HuH-7 (cell line): Measurements from ENCODE around the gene OR10P1.
A peak's percentile ranks its signal among the peaks of the same experiment; 100 is the strongest.
"Not testable (repeated sequence)": the region's sequence is repeated elsewhere in the genome, so short reads cannot be mapped to it uniquely, and the experiment has no call there.

Source experiments
- DNase-seq: peaks from one replicate; pipeline ENCODE4 v3.0.0; 2011; ENCODE audit warnings: low spot score

Gene OR10P1, protein sequence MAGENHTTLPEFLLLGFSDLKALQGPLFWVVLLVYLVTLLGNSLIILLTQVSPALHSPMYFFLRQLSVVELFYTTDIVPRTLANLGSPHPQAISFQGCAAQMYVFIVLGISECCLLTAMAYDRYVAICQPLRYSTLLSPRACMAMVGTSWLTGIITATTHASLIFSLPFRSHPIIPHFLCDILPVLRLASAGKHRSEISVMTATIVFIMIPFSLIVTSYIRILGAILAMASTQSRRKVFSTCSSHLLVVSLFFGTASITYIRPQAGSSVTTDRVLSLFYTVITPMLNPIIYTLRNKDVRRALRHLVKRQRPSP

DNA sequence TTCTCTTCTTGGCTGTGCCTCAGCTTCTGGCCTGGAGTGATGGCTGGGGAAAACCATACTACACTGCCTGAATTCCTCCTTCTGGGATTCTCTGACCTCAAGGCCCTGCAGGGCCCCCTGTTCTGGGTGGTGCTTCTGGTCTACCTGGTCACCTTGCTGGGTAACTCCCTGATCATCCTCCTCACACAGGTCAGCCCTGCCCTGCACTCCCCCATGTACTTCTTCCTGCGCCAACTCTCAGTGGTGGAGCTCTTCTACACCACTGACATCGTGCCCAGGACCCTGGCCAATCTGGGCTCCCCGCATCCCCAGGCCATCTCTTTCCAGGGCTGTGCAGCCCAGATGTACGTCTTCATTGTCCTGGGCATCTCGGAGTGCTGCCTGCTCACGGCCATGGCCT is at the start of gene OR10P1:
Gene OR10P1, plus strand, starts transcription at position 40 of the 400 bp plus-strand sequence. Its CDS starts 0 bp downstream, at position 40.
- DNase-seq = no peak

DNA sequence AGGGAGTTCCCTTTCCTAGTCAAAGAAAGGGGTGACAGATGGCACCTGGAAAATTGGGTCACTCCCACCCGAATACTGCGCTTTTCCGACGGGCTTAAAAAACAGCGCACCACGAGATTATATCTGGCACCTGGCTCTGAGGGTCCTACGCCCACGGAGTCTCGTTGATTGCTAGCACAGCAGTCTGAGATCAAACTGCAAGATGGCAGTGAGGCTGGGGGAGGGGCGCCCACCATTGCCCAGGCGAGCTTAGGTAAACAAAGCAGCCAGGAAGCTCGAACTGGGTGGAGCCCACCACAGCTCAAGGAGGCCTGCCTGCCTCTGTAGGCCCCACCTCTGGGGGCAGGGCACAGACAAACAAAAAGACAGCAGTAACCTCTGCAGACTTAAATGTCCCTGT is 46.5 kb upstream of the OR10P1 start:
- DNase-seq = not testable (repeated sequence)

DNA sequence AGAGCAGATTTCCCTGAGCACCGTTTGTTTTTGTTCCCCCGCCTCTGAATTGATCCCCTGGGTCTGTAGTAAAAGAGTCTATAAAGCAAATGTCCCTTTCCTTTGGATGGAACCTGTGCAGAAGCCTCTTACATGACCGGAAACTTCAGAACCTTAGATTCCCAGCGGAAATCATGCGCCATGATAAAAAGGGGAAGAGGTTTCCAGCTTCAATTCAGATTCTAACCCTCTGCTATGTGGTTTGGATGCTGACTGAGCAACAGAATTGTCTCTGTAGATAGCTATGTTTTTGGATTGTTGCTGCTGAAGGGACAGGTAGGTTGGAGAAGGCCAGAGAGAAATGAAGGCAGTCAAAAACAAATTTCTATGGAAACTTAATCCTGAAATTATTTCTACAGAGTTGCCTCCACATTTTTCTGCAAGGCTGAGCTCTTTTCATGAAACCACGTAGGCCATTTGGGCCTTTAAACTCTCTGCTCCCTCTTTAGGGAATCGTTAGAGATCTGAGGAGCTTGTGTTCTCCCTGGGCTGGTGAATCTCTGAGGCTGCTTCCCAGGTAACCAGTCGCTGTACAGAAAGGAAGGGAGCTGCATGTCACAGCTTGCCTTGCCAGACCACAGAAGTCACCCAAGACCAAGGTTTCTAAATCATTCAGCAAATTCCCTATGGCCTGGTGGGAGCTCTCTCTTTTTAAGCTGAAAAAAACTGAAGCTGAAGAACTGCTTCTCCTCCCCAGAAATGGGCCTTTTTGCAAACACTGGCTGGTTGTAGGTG is 28.7 kb upstream of the OR10P1 start:
- no peak for DNase-seq

DNA sequence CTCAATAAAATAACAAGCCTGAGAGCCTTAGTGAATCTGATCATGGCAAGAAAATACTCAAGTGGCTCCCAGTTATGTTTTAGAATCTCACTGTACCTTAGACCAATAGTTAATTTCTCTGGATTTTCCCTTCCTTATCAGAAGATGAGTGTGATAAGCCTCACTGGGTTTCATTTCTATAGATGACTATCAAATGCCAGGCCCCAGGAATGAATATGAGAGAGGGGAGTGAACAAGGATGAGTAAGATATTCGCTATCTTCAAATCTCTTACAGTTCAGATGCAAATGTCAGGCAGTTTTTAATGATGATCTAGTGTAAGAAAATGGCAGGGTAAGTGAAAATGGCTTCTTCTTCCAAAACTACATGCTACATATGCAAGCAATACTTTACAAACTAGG is 26.1 kb upstream of the OR10P1 start:
- no peak for DNase-seq

DNA sequence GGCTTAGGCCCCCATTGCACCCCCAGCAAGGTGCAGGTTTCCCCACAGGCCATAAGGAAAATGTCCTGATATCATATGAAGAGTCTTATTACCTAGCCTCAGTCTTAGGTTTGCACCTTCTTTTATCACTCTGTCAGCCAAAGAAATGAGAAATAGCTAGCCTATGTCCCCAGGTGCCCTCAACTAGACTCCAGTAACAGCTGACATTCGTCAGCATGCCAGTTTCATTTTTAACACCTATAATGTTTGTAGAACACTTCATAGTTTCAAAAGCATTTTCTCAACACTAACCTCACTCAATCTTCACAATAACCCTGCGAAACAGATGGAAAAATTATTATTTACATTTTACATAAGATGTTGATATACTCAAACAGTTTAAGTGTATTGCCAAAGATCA is 24.0 kb upstream of the OR10P1 start:
- no peak for DNase-seq

DNA sequence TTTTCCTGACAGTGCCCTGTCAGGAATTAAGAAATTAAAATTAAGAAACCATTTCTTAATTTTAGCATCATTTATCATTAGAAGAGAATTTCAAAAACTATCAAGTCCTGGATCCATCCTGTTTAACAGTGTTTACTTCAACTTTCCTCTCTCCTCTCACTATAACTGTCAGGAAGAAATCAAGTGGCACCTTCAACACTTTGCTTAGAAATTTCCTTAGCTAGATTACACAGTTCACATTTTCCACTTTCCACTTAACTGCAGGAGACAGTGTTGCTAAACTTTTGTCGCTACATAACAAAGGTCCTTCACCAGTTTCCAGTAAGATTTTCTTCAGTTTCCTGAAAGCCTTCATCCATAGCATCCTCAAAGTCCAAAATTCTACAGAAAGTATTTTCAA is 21.9 kb upstream of the OR10P1 start:
- DNase-seq = no peak

DNA sequence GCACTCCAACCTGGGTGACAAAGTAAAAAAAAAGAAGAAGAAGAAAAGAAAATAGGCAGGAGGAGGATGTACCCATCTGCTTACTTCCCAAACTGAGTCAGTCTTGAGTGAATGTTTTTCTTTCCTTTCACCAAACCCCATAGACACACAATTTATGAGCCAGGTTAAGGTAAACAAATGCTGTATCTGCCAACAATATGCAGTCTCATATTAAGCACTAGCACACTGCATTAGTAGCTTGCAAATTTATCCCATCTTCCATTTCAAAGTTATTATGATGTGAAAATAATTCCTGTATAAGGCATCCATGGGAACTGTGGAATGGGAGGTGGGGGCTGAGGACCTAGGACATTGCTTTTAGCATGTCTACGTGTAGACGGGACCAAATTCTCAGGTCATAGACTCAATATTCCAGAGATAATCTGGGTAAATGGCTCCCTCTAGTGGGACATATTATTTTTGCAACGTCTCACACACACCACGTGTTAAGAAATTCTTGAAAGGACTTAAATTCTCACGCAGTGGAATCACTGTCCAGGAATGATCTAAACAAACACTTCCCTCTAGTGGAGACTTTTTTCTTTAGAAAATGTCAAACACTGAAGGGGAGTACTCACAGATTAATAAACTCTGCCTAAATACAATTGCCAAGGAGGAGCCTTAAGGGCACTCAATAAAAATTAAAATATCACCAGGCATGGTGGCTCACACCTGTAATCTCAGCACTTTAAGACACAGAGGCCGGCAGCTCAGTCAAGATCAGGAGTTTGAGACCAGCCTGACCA is 17.1 kb upstream of the OR10P1 start:
- peak; percentile 59 for DNase-seq

DNA sequence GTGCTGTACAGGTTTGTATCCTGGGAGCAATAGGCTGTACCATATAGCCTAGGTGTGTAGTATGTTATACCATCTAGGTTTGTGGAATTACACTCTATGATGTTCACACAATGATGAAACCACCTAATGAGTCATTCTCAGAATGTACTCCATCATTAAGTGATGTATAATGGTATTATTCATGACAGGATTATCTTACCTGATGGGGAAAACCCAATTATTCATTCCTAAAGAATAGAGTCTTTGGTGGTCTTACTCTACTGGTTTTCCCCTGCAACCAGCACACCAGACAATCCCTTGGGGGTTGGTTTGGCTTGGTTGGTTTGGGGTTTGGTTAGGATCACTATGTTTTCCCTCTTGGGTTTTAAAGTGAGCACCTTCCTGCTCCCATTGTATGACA is 12.6 kb upstream of the OR10P1 start:
- no peak for DNase-seq

DNA sequence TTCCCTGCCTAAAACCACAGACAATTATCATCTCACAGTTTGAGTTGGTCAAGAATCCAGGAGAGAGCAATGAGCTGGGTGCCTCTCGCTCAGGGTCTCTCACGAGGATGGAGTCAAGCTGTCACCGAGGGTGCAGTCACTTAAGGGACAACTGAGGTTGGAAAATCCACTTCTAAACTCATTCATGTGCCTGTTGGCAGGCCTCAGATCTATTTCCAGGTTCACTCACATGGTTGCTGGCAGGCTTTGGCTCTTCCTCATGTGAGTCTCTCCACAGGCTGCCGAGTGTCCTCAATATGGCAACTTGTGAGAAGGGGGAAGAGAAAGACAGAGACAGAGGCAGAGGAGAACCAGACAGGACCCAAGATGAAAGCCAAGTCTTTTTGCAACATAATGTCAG is 10.5 kb upstream of the OR10P1 start:
- DNase-seq = no peak

DNA sequence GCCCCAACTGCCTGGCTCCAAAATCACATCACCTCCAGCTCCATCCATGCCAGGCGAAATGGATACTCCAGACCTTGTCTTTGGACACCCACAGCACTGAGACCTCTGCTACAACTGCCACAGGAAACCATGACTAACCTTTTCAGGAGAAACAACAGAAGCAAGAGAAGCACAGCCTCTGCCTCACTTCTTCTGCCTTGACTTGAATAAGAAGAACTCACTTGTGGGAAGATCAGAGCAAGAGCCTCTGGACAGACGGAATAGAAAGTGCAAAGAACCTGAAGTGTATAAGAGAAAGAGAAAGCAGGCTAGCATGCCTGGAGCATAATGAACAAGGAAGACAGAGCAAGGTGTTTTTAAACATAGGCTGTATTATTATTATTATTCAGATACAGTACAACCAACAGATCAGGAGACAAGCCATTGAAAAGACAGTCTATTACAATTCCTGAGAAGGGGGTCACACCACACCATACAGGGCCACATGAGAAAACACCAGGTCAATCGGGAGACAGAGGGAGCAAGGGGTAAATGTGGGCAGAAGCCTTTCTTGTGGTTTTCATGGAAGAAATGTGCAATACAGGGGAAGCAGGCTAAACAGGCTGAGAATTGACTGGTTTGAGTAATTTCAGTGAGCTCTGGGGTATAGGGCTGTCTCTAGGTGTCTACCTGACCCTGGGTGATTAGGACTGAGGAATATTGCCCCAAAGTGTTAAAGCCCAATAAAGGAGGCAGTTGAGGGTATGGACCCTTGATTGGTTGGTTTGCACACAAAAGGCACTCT is 7.4 kb upstream of the OR10P1 start:
- DNase-seq = no peak

DNA sequence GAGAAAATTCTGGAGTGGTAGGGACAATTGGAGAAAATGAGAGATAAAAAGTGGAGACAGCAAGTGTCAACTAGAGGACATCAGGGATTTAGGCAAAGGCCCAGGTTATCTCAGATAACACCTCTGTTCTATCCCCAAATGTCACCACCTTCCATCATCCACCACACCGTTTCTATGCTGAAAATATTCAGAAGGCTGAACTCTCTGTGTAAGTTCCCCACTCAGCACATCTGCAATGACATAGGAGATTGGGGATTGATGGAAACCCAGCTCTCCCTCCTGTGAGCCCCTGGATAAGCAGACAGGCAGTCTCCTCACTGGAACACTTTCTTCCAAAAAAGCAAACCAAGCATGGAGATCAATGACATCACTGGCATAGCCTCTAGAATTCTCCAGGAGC is 5.6 kb upstream of the OR10P1 start:
- no peak for DNase-seq

DNA sequence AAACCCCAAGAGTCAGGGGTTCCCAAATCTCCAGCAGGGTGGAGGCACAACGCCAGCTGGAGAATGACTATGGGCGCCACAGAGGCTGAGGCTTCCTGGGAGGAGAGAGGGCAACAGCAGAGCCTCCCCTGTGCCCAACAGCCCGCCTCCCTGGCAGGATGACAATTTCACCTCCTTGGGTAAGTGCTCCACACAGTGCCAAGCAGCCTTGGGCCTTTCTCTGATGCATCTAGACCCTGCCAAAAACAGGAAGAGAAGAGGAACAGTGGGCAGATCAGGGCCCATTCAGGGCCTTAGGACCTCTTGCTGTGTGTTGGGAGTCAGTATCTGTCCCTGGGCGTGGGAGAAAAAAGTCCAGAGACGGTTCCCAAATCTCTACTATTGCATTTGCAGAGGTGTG is 5.0 kb upstream of the OR10P1 start:
- DNase-seq = no peak

DNA sequence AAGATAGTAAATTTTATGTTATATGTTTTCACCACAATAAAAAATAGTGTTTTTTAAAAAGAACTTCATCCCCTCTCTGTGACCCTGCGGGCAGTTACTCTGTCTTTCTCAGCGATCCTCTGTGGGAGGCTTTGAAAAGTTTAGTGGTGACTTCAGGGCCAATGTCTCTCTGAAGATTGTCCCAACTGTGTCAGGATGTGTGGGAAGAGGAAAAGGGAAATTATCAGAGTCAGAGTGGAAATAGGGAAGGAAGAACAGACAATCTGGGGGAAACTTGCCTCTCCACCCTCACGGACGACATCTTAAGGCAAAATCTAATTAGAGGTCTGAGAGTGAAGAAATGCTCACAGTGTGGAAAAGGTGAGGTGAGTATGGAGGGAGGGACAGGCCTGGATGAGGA is 3.5 kb upstream of the OR10P1 start:
- no peak for DNase-seq

DNA sequence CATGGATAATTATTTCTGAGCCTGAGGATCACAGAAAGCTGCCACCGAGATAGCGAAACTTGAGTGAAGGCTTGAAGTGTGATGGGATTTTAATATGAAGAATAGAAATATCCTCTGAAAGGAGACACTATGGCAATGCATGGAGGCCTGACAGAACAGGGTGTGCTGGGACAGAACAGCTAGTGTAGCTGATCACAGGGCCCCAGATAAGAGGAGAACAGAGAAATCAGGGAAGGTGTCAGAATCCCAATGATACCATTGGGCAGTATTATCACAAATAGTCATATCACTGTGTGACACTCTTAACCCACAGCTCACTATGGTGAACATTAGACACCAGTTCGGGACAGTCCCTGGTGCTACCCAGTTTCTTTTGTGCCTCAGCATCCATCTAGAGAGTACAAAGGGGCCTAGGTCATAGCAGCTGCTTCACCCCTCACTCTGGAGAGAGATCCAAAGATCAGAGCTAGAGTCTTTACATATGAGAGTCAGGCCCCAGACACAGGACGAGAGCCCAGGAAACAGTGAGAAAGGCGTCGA is 506 bp upstream of the OR10P1 start:
- DNase-seq = no peak

DNA sequence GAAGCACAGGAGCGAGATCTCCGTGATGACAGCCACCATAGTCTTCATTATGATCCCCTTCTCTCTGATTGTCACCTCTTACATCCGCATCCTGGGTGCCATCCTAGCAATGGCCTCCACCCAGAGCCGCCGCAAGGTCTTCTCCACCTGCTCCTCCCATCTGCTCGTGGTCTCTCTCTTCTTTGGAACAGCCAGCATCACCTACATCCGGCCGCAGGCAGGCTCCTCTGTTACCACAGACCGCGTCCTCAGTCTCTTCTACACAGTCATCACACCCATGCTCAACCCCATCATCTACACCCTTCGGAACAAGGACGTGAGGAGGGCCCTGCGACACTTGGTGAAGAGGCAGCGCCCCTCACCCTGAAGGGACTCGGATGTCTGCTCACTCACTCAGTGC is 775 bp downstream of the OR10P1 start:
- no peak for DNase-seq

DNA sequence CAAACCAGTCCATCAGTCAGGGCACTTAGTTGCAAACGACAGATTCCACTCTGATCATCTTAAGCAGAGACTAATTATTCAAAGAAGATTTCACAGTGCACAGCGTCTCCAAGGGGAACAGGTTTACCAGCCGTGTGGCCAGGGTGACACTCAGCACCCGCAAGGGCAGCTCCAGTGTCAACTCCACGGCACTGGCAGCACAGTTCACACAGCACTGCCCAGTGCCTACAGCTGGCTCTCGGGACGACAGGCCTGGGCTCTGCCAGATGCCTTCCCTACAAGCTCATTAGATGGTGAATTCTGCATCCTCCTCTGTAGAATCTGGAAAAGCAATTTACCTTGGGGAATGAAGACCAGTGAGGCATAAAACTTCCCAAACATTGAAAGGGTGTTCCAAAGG is 4.9 kb downstream of the OR10P1 start:
- no peak for DNase-seq

DNA sequence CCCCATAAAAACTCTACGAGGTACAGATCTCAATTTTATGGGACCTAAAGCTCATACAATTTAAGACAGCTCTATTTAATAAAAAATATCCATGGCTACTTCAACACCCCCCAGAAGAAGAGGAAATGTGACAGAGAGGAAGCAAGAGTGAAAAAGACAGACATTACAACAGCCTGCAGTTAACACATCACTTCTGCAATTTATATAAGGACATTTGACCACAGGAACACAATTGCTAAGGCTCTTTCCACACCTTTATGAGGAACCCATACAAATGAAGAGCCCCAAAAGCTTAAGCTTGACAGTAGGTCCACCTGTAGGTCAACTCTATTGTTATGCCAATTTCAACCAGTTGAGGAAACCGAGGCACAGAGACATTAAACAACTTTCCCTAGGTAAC is 5.6 kb downstream of the OR10P1 start:
- DNase-seq = no peak

DNA sequence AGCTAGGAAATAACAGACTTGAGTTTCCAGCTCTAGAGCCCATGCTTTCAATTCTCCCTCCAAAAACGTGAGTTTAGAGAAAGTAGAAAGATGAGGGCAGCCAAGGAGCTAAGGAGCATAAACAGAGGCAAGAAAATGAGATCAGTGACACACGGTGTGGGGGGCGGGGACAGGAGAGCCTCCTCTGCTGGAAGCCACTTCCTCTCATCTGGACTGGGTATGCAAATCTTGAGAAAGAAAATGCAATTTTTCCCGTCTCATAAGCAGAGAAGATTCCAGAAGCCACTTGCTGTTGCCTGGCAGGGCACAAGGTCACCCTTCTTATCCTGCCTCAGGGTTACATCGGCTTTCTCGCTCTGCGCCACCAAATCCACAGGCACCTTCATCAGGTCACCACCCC is 6.0 kb downstream of the OR10P1 start:
- DNase-seq = no peak

DNA sequence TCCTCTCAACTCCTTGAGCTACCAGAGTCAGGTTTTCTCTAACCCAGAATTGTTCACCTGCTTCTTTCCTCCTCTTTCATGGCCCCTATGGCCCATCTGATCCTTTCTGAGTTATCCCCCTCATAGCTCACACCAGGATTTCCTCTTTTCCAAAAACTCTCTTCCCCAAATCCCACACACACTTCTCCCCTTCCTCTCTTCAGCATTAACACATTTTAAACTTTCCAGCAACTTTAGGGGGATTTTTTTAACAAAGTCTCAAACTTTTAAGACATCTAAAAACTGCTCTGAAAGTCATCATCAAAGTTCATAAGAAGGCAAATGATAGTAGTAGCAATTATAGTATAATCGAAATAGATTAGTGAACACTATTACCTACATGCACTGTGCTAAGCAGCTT is 7.9 kb downstream of the OR10P1 start:
- DNase-seq = no peak

DNA sequence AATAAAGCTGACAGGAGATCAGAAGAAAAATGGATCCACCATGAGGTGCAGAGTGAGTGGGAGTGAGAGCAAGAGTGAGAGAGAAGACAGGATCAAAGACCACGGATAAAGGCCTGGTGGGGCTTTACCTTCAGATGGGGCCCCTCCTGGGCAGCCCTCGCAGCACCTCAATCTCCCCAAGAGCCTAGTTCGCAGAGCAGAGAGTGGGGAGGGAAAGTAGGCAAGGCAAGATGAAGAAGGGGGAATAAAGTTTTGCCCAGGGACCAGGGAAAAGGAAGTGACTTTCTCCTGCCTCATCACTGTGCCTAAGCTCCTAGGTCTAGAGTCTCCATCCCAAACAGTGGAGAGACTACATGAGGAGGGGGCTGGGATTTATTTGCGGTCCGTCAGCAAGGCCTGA is 10.3 kb downstream of the OR10P1 start:
- no peak for DNase-seq

DNA sequence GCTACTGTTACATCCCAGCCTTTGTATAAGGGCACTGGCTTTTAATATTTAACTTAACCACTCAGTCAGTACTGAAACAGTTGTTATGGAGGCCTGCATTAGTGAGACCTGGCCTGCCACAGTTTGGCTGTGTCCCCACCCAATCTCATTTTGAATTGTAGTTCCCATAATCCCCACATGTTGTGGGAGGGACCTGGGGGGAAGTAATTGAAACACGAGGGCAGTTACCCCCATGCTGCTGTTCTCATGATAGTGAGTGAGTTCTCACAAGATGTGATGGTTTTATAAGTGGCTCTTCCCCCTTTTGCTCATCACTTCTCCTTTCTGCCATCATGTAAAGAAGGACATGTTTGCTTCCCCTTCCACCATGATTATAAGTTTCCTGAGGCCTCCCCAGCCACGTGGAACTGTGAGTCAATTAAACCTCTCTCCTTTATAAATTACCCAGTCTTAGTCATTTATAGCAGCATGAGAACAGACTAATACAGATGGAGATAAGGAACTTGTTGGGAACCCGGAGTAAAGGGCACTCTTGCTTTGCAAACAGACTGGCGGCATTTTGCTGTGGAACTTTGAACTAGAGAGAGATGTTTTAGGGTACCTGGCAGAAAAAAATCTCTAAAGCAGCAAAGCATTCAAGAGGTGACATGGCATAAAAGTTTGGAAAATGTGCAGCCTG is 14.1 kb downstream of the OR10P1 start:
- not testable (repeated sequence) for DNase-seq
